Measurements from ENCODE around the gene ZFPM1.

Gene ZFPM1

GRCh38 chr16:88539261-88539651 is 86.2 kb downstream of the ZFPM1 start:
- DNase-seq (ENCODE audit: low read depth) = no peak

GRCh38 chr16:88539652-88540345 is 86.7 kb downstream of the ZFPM1 start:
- DNase-seq (ENCODE audit: low read depth) = no peak

GRCh38 chr16:88540346-88540977 is 87.4 kb downstream of the ZFPM1 start:
- no peak for DNase-seq (ENCODE audit: low read depth)

- DNase-seq (ENCODE audit: low read depth) = no peak
Measured at GRCh38 chr16:88541831-88542616, 88.9 kb downstream of the ZFPM1 start.

- no peak for DNase-seq (ENCODE audit: low read depth)
Measured at GRCh38 chr16:88543230-88543813, 90.2 kb downstream of the ZFPM1 start.

- DNase-seq (ENCODE audit: low read depth) = no peak
Measured at GRCh38 chr16:88545781-88546180, 92.7 kb downstream of the ZFPM1 start.

- DNase-seq (ENCODE audit: low read depth) = no peak
Measured at GRCh38 chr16:88548131-88548874, 95.2 kb downstream of the ZFPM1 start.

- no peak for DNase-seq (ENCODE audit: low read depth)
Measured at GRCh38 chr16:88548985-88549384, 95.9 kb downstream of the ZFPM1 start.

- DNase-seq (ENCODE audit: low read depth) = no peak
Measured at GRCh38 chr16:88549671-88550245, 96.7 kb downstream of the ZFPM1 start.

- DNase-seq (ENCODE audit: low read depth) = no peak
Measured at GRCh38 chr16:88550246-88550661, 97.2 kb downstream of the ZFPM1 start.

- DNase-seq (ENCODE audit: low read depth) = no peak
Measured at GRCh38 chr16:88552166-88552565, 99.1 kb downstream of the ZFPM1 start.

GRCh38 chr16:88552815-88553214 is 99.7 kb downstream of the ZFPM1 start:
- DNase-seq (ENCODE audit: low read depth) = no peak

- DNase-seq (ENCODE audit: low read depth) = no peak
Measured at GRCh38 chr16:88553739-88554138, 100.7 kb downstream of the ZFPM1 start.

- no peak for DNase-seq (ENCODE audit: low read depth)
Measured at GRCh38 chr16:88554711-88555264, 101.7 kb downstream of the ZFPM1 start.

GRCh38 chr16:88556294-88556988 is 103.4 kb downstream of the ZFPM1 start:
- DNase-seq (ENCODE audit: low read depth) = no peak

GRCh38 chr16:88558457-88559442 is 105.7 kb downstream of the ZFPM1 start:
- peak; percentile 65 for DNase-seq (ENCODE audit: low read depth)

GRCh38 chr16:88560714-88561484 is 107.8 kb downstream of the ZFPM1 start:
- DNase-seq (ENCODE audit: low read depth) = peak; percentile 29

- DNase-seq (ENCODE audit: low read depth) = peak; percentile 45
Measured at GRCh38 chr16:88561485-88562359, 108.6 kb downstream of the ZFPM1 start.
